HG03457 (cell line): ENCODE data around the gene SHC1.

Experiments
- ATAC-seq: cut with Tn5 transposase; IDR thresholded peaks from one replicate; pipeline ENCODE4 v1.9.1; 2021; ENCODE audit warnings: moderate number of reproducible peaks; ENCODE audit not compliant: unreplicated experiment

The SHC1 gene

GRCh38 chr1:154959426-154959780 lies 11.1 kb downstream of the SHC1 start:
- ATAC-seq: no peak

GRCh38 chr1:154958681-154959425 lies 11.7 kb downstream of the SHC1 start:
- ATAC-seq: no peak

- ATAC-seq: no peak
Measured at GRCh38 chr1:154958036-154958435, 12.5 kb downstream of the SHC1 start.

GRCh38 chr1:154957091-154957657 lies 13.4 kb downstream of the SHC1 start:
- no peak for ATAC-seq

GRCh38 chr1:154956544-154956941 lies 14.0 kb downstream of the SHC1 start:
- ATAC-seq: no peak

- peak; percentile 34 for ATAC-seq
Measured at GRCh38 chr1:154955718-154956543, 14.6 kb downstream of the SHC1 start, which contains the start of gene PBXIP1. Gene PBXIP1 (minus strand): TSS chr1:154956099. CDS start chr1:154953721, 2,378 bp downstream.

GRCh38 chr1:154955039-154955717 lies 15.4 kb downstream of the SHC1 start:
- peak; percentile 48 for ATAC-seq

- no peak for ATAC-seq
Measured at GRCh38 chr1:154954541-154954940, 16.0 kb downstream of the SHC1 start.

GRCh38 chr1:154953611-154954038 lies 16.9 kb downstream of the SHC1 start:
- no peak for ATAC-seq

- ATAC-seq: no peak
Measured at GRCh38 chr1:154952664-154953063, 17.9 kb downstream of the SHC1 start.

- no peak for ATAC-seq
Measured at GRCh38 chr1:154951901-154952657, 18.5 kb downstream of the SHC1 start.

GRCh38 chr1:154948079-154948478 lies 22.5 kb downstream of the SHC1 start:
- ATAC-seq: no peak

GRCh38 chr1:154945962-154946850 lies 24.3 kb downstream of the SHC1 start:
- no peak for ATAC-seq

GRCh38 chr1:154945160-154945961 lies 25.2 kb downstream of the SHC1 start:
- no peak for ATAC-seq

GRCh38 chr1:154944401-154945159 lies 26.0 kb downstream of the SHC1 start:
- ATAC-seq: no peak

- ATAC-seq: no peak
Measured at GRCh38 chr1:154943649-154944400, 26.7 kb downstream of the SHC1 start.

- no peak for ATAC-seq
Measured at GRCh38 chr1:154941333-154942013, 29.1 kb downstream of the SHC1 start.
